Activated T-cell treated with anti-CD3 and anti-CD28 coated beads for 1 hour (primary cell): ENCODE measurements around the gene DSCAM.

Source experiments
- DNase-seq: peaks from one replicate; pipeline ENCODE4 v3.0.0-alpha.2; 2020; ENCODE audit warnings: low read depth

The DSCAM gene

DNA sequence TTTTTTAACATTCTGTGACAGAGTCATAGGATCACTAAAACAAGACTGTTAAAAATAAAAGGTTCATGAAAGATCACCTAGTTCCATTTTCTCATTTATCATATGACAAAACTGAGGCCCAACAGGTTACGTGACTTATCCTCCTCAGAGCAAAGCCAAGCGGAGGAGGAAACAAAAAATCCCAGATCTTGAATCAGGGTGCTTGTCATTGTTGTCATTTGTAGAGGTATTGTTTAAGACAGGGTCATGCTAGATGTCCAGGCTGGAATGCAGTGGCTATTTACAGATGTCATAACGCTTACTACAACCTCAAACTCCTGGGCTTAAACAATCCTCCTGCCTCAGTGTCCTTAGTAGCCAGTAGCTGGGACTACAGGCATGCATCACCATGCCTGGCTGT, 293.2 kb downstream of the DSCAM start:
- DNase-seq: no peak

DNA sequence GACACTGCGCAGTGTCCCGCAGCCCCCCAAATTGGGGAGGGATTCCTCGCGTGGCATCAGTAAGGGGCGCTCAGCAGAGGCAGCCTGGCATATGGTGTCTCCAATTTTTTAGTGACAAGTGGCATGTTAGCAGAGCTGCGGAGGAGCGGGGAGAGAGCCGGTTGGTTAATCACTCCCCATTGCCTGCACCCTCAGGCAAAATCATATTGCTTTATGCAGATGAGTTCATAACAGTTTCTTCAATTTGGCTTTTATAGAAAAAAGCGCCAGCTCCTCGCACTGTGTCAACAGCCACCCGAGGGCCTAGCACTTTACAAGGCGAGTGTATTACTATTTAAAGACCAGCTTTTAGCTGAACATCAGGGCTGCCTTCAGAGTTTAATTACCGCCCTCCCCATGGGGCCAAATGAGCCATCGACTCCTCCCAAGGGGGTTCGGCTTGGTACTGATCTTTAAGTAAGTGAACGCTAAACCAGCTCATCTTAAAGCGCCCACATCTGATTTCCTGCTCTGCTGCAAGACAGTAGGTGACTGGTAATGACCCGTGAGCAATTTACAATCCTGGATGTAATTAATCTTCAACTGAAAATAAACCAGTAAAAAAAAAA, 298.9 kb downstream of the DSCAM start:
- no peak for DNase-seq

GRCh38 chr21:40546647-40547046, 300.3 kb downstream of the DSCAM start:
- DNase-seq: no peak

DNA sequence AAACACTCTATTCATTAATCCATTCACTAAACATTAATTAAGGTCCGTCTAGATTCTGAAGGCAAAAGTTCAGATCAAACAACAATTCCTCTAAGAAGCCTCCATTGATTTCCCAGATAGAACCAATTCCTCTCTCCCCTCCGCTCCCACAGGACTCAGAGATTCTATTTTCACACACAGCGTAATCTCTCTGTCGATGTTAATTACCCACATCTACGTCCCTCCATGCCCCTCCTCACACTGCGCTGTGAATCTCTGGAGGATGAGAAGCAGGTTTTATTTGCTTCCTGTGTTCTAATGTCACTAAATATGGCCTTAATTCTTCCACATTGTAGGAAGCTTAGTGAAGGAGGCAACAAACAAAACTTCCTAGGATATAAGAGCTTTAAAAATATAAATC, 306.7 kb downstream of the DSCAM start:
- DNase-seq: no peak

DNA sequence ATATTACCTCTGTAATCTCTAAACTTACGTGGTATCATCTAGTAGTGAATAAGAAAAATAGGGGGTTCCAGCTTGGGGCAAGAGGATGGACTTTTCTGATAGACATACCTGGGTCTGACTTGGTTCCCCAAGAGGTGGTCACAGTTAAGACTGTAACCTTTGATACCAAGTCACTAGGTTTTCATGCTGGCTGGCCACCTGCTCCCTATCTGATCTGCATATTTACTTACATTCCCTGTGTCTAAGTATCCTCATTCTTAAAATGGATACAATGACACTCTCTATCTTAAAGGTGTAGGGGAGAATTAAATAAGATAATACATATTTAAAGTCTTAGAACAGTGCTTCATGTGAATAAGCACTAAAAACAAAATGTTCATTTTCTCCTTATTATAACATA, 312.1 kb downstream of the DSCAM start:
- DNase-seq: no peak

DNA sequence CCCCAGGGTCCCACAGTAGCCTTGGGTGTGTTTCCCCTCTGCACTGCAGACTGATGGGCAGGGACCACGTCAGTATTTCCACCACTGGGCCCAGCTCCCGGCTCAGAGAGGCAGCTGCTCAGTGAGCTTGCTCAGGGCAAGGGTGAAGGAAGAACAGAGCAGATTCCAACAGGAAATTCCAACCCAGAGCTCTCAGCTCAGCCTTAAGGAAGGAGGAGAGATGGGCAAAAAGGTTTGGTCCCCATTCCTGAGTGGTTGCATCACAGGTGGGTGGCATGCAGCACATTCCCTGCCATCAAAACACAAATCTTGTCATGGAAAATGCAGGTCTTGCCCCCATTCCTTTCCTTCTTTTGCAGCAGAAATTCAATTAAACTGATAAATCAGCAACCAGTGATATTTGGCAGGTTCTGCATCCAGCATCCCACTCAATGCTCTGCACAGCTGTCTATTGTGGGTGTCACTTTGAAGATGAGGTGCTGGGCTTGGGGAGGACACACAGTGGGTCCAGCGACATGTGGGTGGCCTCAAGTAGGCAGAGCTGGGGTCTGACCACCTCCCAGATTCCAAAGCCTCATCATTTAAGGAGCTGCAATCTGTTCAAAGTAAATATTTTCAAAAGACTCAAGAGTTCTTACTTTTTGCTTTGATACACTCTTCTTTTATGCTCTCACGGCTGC, 315.4 kb downstream of the DSCAM start:
- DNase-seq: no peak

GRCh38 chr21:40531016-40531415, 315.9 kb downstream of the DSCAM start:
- DNase-seq: no peak

DNA sequence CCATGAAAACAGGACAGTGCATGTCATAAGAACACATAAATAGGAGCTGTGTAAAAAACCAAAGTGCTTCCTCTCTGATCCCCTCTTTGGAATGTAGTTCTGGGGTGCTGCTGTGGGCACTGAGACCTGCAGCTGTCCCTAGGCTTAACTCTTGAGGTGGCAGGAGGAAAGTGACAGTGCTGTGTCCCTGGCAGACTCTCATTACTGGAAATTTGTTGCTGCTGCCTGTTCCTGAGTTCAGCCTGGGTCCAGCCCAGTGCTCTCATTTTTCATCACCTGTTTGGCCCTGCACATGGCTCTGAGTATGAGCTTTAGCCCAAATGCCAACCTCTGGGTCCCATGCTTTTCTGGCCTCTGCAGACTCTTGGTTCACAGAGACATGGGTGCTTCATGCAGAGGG, 329.3 kb downstream of the DSCAM start:
- DNase-seq: no peak

DNA sequence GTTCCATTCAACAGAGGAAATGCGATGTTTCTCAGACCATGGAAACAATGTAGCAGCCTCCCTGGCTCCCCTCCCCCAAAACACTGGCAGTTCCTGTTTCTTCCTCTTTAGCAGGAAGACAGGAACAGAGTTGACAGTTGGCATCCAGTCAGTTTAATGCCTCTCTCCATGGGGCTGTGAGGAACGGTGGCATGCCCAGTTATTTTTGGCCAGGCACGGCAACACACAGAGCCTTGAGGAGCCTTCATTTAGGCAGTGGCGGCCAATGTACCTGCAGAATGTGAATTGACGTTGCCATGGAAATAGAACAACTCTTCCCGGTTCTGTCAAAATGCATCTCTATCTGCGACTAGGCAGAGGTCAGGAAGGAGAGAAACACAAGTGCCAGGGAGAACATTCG, 330.6 kb downstream of the DSCAM start:
- DNase-seq: no peak

DNA sequence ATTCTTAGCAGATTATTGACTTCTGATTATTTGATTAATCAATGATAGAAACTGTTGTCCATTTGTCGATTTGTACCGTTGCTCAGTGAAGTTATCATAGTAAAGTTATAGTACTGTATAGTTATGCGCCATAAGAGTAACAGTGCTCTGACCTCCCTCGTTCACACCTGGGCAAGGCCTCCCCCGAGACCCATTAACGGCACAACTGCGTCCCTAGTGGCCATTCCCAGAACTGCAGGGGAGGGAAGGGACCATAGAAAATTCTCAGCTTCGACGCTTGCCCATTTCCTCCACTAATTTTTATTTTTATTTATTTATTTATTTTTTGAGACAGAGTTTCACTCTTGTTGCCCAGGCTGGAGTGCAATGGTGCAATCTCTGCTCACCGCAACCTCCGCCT, 334.4 kb downstream of the DSCAM start:
- no peak for DNase-seq

GRCh38 chr21:40507978-40508377, 339.0 kb downstream of the DSCAM start:
- no peak for DNase-seq

GRCh38 chr21:40505681-40506080, 341.3 kb downstream of the DSCAM start:
- no peak for DNase-seq

- DNase-seq: no peak
Measured at GRCh38 chr21:40505244-40505643, 341.7 kb downstream of the DSCAM start.

- DNase-seq: no peak
Measured at GRCh38 chr21:40504825-40505224, 342.1 kb downstream of the DSCAM start.

GRCh38 chr21:40496116-40496515, 350.8 kb downstream of the DSCAM start:
- no peak for DNase-seq

DNA sequence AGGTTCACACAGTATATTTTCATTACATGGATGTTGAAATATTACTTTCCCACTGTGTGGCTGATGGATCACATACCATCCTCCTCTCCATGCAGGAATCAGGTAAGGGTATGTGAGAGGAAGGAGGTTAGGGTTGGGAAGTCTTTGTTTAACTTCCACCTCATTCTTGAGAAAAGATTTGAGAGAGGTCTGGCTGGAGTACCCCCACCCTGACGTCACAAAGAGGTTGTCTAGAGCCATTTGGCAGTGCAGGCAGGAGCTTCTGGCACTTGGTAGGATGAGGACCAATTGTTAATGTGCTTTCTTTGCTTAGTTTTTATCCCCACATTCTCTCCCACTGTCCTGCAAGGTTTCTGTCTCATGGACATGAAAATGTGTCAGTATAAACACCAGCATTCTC, 356.6 kb downstream of the DSCAM start:
- no peak for DNase-seq

- no peak for DNase-seq
Measured at GRCh38 chr21:40489001-40489400, 358.0 kb downstream of the DSCAM start.

DNA sequence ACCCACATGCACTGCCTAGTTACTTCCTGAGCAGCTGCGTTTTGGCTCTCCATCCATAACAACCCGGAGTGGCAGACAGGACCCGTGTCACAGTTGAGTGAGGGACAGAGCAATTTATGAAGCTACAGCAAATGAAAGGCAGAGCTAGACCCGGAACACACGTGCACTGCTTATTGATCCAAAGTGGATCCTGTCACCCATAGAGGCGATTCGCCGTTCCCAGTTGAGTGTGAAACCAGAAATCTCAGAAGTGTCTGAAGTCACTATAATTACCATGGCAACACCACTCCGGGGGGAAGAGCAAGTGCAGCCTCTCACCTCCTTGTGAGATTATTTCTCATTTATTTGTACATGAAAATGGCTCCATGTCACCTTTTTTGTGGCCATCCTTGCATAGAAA, 365.2 kb downstream of the DSCAM start:
- no peak for DNase-seq

- no peak for DNase-seq
Measured at GRCh38 chr21:40474513-40474912, 372.4 kb downstream of the DSCAM start.

DNA sequence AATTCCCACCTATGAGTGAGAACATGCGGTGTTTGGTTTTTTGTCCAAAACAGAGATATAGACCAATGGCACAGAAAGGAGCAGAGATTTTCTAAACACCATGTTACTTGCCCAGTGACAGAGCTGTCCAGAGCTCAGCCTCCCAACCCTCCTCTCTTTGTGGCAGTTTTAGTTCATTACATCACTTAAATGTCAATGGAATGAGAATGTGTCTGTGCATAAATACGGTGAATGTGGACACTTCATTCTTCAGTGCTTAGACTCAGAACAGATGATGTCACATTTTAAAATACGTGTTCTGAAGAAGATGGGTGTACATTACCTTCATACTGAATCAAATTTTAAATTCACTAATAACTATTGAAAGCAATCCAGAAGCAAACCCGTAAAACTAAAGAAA, 374.9 kb downstream of the DSCAM start:
- DNase-seq: no peak

- no peak for DNase-seq
Measured at GRCh38 chr21:40471103-40471502, 375.9 kb downstream of the DSCAM start.

GRCh38 chr21:40466893-40467483, 380.0 kb downstream of the DSCAM start:
- DNase-seq: no peak

GRCh38 chr21:40465382-40465781, 381.6 kb downstream of the DSCAM start:
- no peak for DNase-seq

GRCh38 chr21:40463176-40463575, 383.8 kb downstream of the DSCAM start:
- DNase-seq: no peak
